B cell (primary cell): Measurements from ENCODE around the gene ABLIM1. TPM values are rescaled to one million over a fixed set of nuclear protein-coding genes. Genes with fewer than 3 reads are reported as not detected.

Experiments
- ATAC-seq: fragments of 200-7000 bp; cut with Tn5 transposase; one replicate; pipeline ENCODE4 v1.10.0; 2021; ENCODE audit warnings: low read depth, mild to moderate bottlenecking, moderate number of reproducible peaks, moderate library complexity
- CTCF ChIA-PET: fragments of 350-600 bp; sonication (Branson Sonifier 250); formaldehyde crosslinking; loops from one replicate; lab custom pipeline; 2021; ENCODE audit warnings: antibody characterized with exemption, inconsistent platforms; lab: Charles Lee
- POLR2A ChIA-PET: fragments of 350-600 bp; sonication (Branson Sonifier 250); formaldehyde crosslinking; loops from one replicate; lab custom pipeline; 2021; ENCODE audit warnings: antibody characterized with exemption; lab: Charles Lee
- DNase-seq: peaks from one replicate; pipeline ENCODE4 v3.0.0; 2013
- H2AFZ ChIP-seq: 2 replicates; pipeline ENCODE4 v1.6.1; 2012; ENCODE audit warnings: mild to moderate bottlenecking, low read depth, low read length; ENCODE audit not compliant: insufficient read depth, poor library complexity, severe bottlenecking
- H3K27ac ChIP-seq, 2 donors: 1 replicate in 1 of 2; 2 replicates in 1 of 2; pipeline ENCODE4 v1.5.1; 2012 to 2013; ENCODE audit warnings: low read length in 2 of 2, mild to moderate bottlenecking in 2 of 2, moderate library complexity in 1 of 2
- H3K27me3 ChIP-seq, 4 experiments: fragments of 200-600 bp in 1 of 4; sonication (generic) in 1 of 4; replicated peaks in 1 of 4; 1 replicate in 2 of 4; 2 replicates in 2 of 4; pipeline versions ENCODE4 v1.6.1 to v1.7.0; 2013 to 2016; ENCODE audit warnings: low read length in 3 of 4, mild to moderate bottlenecking in 2 of 4, mixed read lengths in 1 of 4, moderate library complexity in 1 of 4; ENCODE audit not compliant: insufficient read depth in 4 of 4, control insufficient read depth in 3 of 4; ENCODE audit errors: control extremely low read depth in 1 of 4
- H3K36me3 ChIP-seq, 2 experiments: replicated peaks in 1 of 2; 1 replicate in 1 of 2; 2 replicates in 1 of 2; pipeline versions ENCODE4 v1.6.1 to v1.7.1; 2013; ENCODE audit warnings: low read length in 1 of 2; ENCODE audit not compliant: insufficient read depth in 2 of 2, control insufficient read depth in 1 of 2; ENCODE audit errors: control extremely low read depth in 1 of 2, extremely low read depth in 1 of 2
- H3K4me1 ChIP-seq, 2 donors: fragments of 200-600 bp in 1 of 2; sonication (generic) in 1 of 2; 1 replicate in 1 of 2; 2 replicates in 1 of 2; pipeline versions ENCODE4 v1.5.1 to v1.6.1; 2013 to 2017; ENCODE audit warnings: low read length in 2 of 2; ENCODE audit not compliant: control insufficient read depth in 2 of 2, insufficient read depth in 2 of 2
- H3K4me2 ChIP-seq: replicated peaks from 2 replicates; pipeline ENCODE3; 2012; ENCODE audit warnings: mild to moderate bottlenecking, low read depth, low read length; ENCODE audit not compliant: poor library complexity, severe bottlenecking
- H3K4me3 ChIP-seq, 5 experiments: fragments of 200-600 bp in 1 of 5; sonication (generic) in 1 of 5; 1 replicate in 3 of 5; 2 replicates in 2 of 5; pipeline versions ENCODE4 v1.5.1 to v1.7.0; 2011 to 2016; ENCODE audit warnings: low read length in 4 of 5, mild to moderate bottlenecking in 4 of 5, low read depth in 2 of 5, control low read depth in 1 of 5, moderate library complexity in 1 of 5; ENCODE audit not compliant: insufficient read depth in 1 of 5; ENCODE audit errors: control extremely low read depth in 1 of 5, extremely low read depth in 1 of 5
- H3K79me2 ChIP-seq: fragments of 200-600 bp; sonication (generic); one replicate; pipeline ENCODE4 v1.6.0; 2016; ENCODE audit warnings: low read length; ENCODE audit not compliant: control insufficient read depth, insufficient read depth
- H3K9ac ChIP-seq: fragments of 200-600 bp; sonication (generic); 2 replicates; pipeline ENCODE4 v1.6.1; 2017; ENCODE audit warnings: mild to moderate bottlenecking, low read length, moderate library complexity
- H3K9me3 ChIP-seq, 3 donors: one replicate each; pipeline versions ENCODE4 v1.6.1 to v1.7.1; 2013; ENCODE audit warnings: low read length in 2 of 3; ENCODE audit not compliant: control insufficient read depth in 2 of 3, insufficient read depth in 1 of 3; ENCODE audit errors: control extremely low read depth in 1 of 3
- H4K20me1 ChIP-seq: 2 replicates; pipeline ENCODE4 v1.6.0; 2012; ENCODE audit warnings: mild to moderate bottlenecking, low read length; ENCODE audit not compliant: insufficient read depth, control insufficient read depth, poor library complexity, severe bottlenecking
- H3K27ac Mint-ChIP-seq: one replicate; pipeline ENCODE4 v1.8.0; 2021; ENCODE audit warnings: mixed read lengths
- H3K27me3 Mint-ChIP-seq: one replicate; pipeline ENCODE4 v1.8.0; 2021; ENCODE audit warnings: mixed read lengths
- H3K4me1 Mint-ChIP-seq: one replicate; pipeline ENCODE4 v1.8.0; 2021; ENCODE audit warnings: mixed read lengths
- H3K4me3 Mint-ChIP-seq: one replicate; pipeline ENCODE4 v1.8.0; 2021; ENCODE audit warnings: mixed read lengths
- H3K9me3 Mint-ChIP-seq: one replicate; pipeline ENCODE4 v1.8.0; 2022; ENCODE audit warnings: mixed read lengths; ENCODE audit not compliant: insufficient read depth
- EZH2 ChIP-seq: IDR thresholded peaks from 2 replicates; pipeline ENCODE4 v1.6.1; 2012; ENCODE audit warnings: borderline replicate concordance, low read depth, mild to moderate bottlenecking, moderate library complexity, low read length; ENCODE audit not compliant: insufficient read depth, poor library complexity, severe bottlenecking
- WGBS: methylation state at CpG from one replicate; pipeline ENCODE4 v1.1.5; 2013; ENCODE audit warnings: missing lambda C conversion rate; ENCODE audit not compliant: insufficient coverage; 5-methylcytosine and 5-hydroxymethylcytosine counted together
- intact Hi-C: fragments of 100-400 bp; cut with micrococcal nuclease; formaldehyde crosslinking; loops from one replicate; pipeline ENCODE4 v1.10.0; 2022
- polyA plus RNA-seq: library from polyadenylated mRNA; depleted of rRNA; stranded (reverse); fragments of >200 nt; gene quantifications from 2 replicates; pipeline ENCODE4 v1.2.3, GENCODE V29; 2012
- total RNA-seq, 2 donors: library from RNA; stranded (reverse); fragments of 120-200 nt in 1 of 2; gene quantifications; 1 replicate in 1 of 2; 2 replicates in 1 of 2; pipeline versions ENCODE4 v1.2.3 to v1.2.4, GENCODE V29; 2013 to 2022
- TF ChIP-seq, protein P1 (sequence below): fragments of 200-600 bp; IDR thresholded peaks from one replicate; pipeline ENCODE4 v1.8.0; 2022; ENCODE audit warnings: antibody characterized with exemption, mild to moderate bottlenecking

Gene ABLIM1
- total and polyA plus RNA-seq, 2 donors (not counting 1 experiment from before 2014, with no cell fraction given): 55.6 to 148 TPM

DNA sequence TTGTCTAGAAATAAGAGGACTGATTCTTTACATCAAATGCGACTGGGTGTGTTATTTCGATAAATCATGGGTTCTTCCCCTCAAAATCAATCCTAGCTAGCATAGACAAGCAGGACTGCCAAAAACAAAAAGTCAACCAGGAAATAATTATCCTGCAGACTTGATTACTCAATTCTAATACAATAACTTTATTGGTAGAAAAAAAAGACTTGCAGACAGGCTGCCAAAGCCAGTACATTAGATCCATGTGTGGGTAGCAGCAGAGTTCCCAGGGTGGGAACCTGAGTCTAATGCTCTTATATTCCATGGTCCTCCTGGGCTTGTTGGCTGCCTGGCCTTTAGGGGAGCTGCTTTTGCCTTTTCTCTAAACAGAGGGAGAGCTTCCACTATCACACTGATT lies 261.6 kb downstream of the ABLIM1 start:
- H3K9me3 Mint-ChIP-seq: no peaks in the 10 kb centered on the region
- Histone ChIP-seq H3K27me3 (peaks cover 0 to 16% (median 9%) of the 10 kb centered on the region in 4 experiments), H3K9me3 (no peaks in the 10 kb centered on the region), H3K4me3 (no peak overlapping the region), H2AFZ (no peak overlapping the region), H4K20me1 (no peaks in the 10 kb centered on the region), H3K4me2 (no peak overlapping the region), H3K4me1 (no peaks in the 10 kb centered on the region), H3K36me3 (no peaks in the 10 kb centered on the region), H3K79me2 (no peaks in the 10 kb centered on the region), H3K9ac (no peak overlapping the region), H3K27ac (no peak overlapping the region)
- POLR2A ChIA-PET: no interaction called here
- DNase-seq: no peak
- WGBS: no CpG with 5 or more reads among the region's 2 CpGs
- H3K4me3 Mint-ChIP-seq: no peak overlapping the region
- CTCF ChIA-PET: no interaction called here
- H3K27me3 Mint-ChIP-seq: peaks cover 65% of the 10 kb centered on the region
- no peak for ATAC-seq
- no peak for TF ChIP-seq EZH2
- TF ChIP-seq, protein P1, sequence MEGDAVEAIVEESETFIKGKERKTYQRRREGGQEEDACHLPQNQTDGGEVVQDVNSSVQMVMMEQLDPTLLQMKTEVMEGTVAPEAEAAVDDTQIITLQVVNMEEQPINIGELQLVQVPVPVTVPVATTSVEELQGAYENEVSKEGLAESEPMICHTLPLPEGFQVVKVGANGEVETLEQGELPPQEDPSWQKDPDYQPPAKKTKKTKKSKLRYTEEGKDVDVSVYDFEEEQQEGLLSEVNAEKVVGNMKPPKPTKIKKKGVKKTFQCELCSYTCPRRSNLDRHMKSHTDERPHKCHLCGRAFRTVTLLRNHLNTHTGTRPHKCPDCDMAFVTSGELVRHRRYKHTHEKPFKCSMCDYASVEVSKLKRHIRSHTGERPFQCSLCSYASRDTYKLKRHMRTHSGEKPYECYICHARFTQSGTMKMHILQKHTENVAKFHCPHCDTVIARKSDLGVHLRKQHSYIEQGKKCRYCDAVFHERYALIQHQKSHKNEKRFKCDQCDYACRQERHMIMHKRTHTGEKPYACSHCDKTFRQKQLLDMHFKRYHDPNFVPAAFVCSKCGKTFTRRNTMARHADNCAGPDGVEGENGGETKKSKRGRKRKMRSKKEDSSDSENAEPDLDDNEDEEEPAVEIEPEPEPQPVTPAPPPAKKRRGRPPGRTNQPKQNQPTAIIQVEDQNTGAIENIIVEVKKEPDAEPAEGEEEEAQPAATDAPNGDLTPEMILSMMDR: no peak
- H3K4me1 Mint-ChIP-seq: no peaks in the 10 kb centered on the region
- no peak overlapping the region for H3K27ac Mint-ChIP-seq
- intact Hi-C loops: no loop called here

DNA sequence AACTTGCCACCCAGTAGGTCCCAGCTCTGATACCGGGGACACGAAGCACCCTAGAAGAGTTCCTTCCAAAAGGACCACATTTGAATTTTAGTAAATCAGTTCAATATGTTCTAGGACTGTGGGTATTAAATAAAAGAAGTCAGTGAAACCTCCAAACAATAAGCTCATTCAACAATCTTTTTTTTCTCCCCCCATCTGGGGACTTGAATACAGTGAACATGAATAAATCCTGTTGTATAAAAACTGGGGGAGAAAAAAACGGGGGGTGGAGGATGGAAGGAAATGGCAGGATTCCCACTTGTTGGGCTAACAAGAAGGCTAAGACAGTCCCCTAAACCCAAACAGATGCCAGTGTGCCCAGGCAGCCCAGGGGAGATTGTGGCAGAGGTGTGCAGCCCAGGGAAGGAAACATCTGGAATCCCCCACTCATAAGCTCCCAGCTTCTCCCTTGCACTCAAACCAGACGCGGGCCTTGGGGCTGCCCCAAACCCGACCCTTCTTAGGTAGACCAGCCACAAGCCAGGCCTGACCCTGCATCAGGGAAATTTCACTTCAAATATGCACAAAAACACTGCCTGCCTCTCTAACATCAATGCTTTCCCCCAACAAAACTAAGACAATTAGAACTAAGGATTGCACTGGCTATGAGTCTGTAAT lies 262.6 kb downstream of the ABLIM1 start:
- no peak overlapping the region for H3K27ac Mint-ChIP-seq
- Histone ChIP-seq H3K27me3 (peaks cover 0 to 12% (median 9%) of the 10 kb centered on the region in 4 experiments), H3K9ac (no peak overlapping the region), H3K4me3 (no peak overlapping the region), H3K79me2 (no peaks in the 10 kb centered on the region), H3K36me3 (no peaks in the 10 kb centered on the region), H3K4me1 (no peaks in the 10 kb centered on the region), H3K27ac (no peak overlapping the region), H2AFZ (no peak overlapping the region), H4K20me1 (no peaks in the 10 kb centered on the region), H3K9me3 (no peaks in the 10 kb centered on the region), H3K4me2 (no peak overlapping the region)
- CTCF ChIA-PET: interaction anchor here (0.5 kb wide), 1 partner anchor 1440 kb away, joined by 3 read pairs; no protein-coding TSS in a partner anchor
- TF ChIP-seq, protein P1: no peak
- TF ChIP-seq EZH2: no peak
- intact Hi-C loops: no loop called here
- H3K4me1 Mint-ChIP-seq: no peaks in the 10 kb centered on the region
- peaks cover 61% of the 10 kb centered on the region for H3K27me3 Mint-ChIP-seq
- DNase-seq: no peak
- no peak overlapping the region for H3K4me3 Mint-ChIP-seq
- no peak for ATAC-seq
- POLR2A ChIA-PET: no interaction called here
- 6% methylated on average over 3 of the region's 6 CpGs for WGBS
- no peaks in the 10 kb centered on the region for H3K9me3 Mint-ChIP-seq
